Activated naive CD4-positive, alpha-beta T cell treated with anti-CD3 and anti-CD28 coated beads for 36 hours (primary cell): Measurements from ENCODE around the gene MS4A2. TPM values are rescaled to one million over a fixed set of nuclear protein-coding genes. Genes with fewer than 3 reads are reported as not detected.
"Not testable (repeated sequence)": the region's sequence is repeated elsewhere in the genome, so short reads cannot be mapped to it uniquely, and the experiment has no call there.

Experiments
- CTCF ChIA-PET: fragments of 350-600 bp; sonication (Branson Sonifier 250); formaldehyde crosslinking; loops from one replicate; lab custom pipeline; 2021; ENCODE audit warnings: antibody characterized with exemption; lab: Charles Lee
- DNase-seq: peaks from one replicate; pipeline ENCODE4 v3.0.0-alpha.2; 2020
- H3K27ac Mint-ChIP-seq: one replicate; pipeline ENCODE4 v1.8.0; 2021; ENCODE audit warnings: mild to moderate bottlenecking, mixed read lengths
- H3K27me3 Mint-ChIP-seq: one replicate; pipeline ENCODE4 v1.8.0; 2021; ENCODE audit warnings: low read depth, mixed read lengths
- H3K36me3 Mint-ChIP-seq: one replicate; pipeline ENCODE4 v1.8.0; 2021; ENCODE audit warnings: low read depth, mixed read lengths
- H3K4me1 Mint-ChIP-seq: one replicate; pipeline ENCODE4 v1.8.0; 2021; ENCODE audit warnings: low read depth, mixed read lengths
- H3K4me3 Mint-ChIP-seq: one replicate; pipeline ENCODE4 v1.8.0; 2021; ENCODE audit warnings: mild to moderate bottlenecking, moderate library complexity, mixed read lengths
- H3K9me3 Mint-ChIP-seq: one replicate; pipeline ENCODE4 v1.8.0; 2021; ENCODE audit warnings: mixed read lengths
- intact Hi-C: fragments of 100-400 bp; cut with micrococcal nuclease; formaldehyde crosslinking; loops from one replicate; pipeline ENCODE4 v1.15.1; 2023
- total RNA-seq, 2 experiments: library from RNA; stranded (reverse); gene quantifications; one replicate each; pipeline ENCODE4 v1.2.3, GENCODE V29; 2021

The MS4A2 gene
- total RNA-seq, 2 experiments from 2014 or later = not detected

- H3K27me3 Mint-ChIP-seq, DNase-seq, H3K4me3 Mint-ChIP-seq, intact Hi-C loops, H3K27ac Mint-ChIP-seq, H3K36me3 Mint-ChIP-seq, H3K9me3 Mint-ChIP-seq, H3K4me1 Mint-ChIP-seq, CTCF ChIA-PET: not testable (repeated sequence)
These were observed 20.2 kb downstream of the MS4A2 start for GRCh38 chr11:60108631-60109030.

DNA sequence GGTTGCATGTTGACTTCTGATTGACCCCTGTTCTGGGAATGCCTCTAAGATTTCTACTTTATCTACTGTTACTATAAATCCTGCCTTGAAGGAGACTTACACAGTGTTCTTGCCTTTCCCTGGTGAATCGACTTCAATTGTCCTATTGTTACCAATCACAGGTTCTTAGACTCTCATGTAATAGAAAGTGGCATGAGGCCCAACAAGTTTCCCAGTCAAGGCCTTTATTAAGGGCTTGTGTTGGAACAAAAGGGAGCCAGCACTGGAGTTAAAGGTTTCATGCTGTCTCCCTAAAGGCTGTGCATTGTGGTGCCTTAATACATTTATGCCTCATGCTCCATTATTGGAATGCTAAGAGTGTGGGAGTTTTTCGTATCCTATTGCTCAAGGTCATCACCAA lies 23.3 kb downstream of the MS4A2 start:
- Mint-ChIP-seq H3K27ac (no peak overlapping the region), H3K9me3 (no peaks in the 10 kb centered on the region), H3K4me1 (no peaks in the 10 kb centered on the region), H3K27me3 (peaks cover 3% of the 10 kb centered on the region), H3K4me3 (no peak overlapping the region), H3K36me3 (no peaks in the 10 kb centered on the region)
- CTCF ChIA-PET = no interaction called here
- DNase-seq = no peak
- intact Hi-C loops = no loop called here

DNA sequence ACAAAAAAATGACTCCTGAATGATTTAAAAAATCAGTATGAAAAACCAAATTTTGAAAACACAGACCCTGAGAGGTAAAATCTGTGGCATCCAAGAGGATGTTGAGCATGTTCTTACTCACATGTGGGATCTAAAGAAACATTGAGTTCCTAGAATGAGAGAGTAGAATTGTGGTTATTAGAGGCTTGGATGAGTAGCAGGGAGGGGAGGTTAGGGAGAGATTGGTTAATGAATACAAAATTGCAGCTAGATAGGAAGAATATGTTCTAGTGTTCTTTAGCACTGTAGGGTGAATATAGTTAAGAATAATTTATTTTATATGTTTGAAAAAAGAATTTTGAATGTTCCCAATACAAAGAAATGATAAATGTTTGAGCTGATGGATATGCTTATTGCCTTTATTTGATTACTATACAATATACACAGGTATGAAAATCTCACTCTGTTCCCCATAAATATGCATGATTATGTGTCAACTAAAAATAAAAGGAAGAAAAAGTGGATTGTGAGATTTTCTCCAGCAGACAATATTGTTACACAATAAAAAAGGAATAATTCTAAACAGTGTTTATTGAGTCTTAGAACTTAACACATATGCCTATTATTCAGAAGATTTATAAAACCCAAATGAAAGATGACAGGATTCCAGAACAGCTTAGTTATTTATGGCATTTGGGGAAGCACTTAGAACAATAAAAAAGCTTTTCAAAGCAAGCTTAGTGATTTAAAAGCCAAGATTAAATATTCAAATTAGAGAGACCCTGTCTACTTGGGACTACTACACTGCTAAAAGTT lies 28.7 kb downstream of the MS4A2 start:
- intact Hi-C loops = no loop called here
- H3K9me3 Mint-ChIP-seq = no peaks in the 10 kb centered on the region
- CTCF ChIA-PET = no interaction called here
- no peaks in the 10 kb centered on the region for H3K4me1 Mint-ChIP-seq
- DNase-seq = no peak
- peaks cover 5% of the 10 kb centered on the region for H3K27me3 Mint-ChIP-seq
- no peaks in the 10 kb centered on the region for H3K36me3 Mint-ChIP-seq
- H3K4me3 Mint-ChIP-seq = no peak overlapping the region
- no peak overlapping the region for H3K27ac Mint-ChIP-seq

- Mint-ChIP-seq H3K4me3 (no peak overlapping the region), H3K27me3 (peaks cover 10% of the 10 kb centered on the region), H3K4me1 (no peaks in the 10 kb centered on the region), H3K9me3 (no peaks in the 10 kb centered on the region), H3K27ac (no peak overlapping the region), H3K36me3 (no peaks in the 10 kb centered on the region)
- DNase-seq = no peak
- intact Hi-C loops = no loop called here
- CTCF ChIA-PET = interaction anchor here (1.2 kb wide), 1 partner anchor 147 kb away, joined by 3 read pairs; no protein-coding TSS in a partner anchor
These were observed 29.9 kb downstream of the MS4A2 start for GRCh38 chr11:60118338-60118737.

DNA sequence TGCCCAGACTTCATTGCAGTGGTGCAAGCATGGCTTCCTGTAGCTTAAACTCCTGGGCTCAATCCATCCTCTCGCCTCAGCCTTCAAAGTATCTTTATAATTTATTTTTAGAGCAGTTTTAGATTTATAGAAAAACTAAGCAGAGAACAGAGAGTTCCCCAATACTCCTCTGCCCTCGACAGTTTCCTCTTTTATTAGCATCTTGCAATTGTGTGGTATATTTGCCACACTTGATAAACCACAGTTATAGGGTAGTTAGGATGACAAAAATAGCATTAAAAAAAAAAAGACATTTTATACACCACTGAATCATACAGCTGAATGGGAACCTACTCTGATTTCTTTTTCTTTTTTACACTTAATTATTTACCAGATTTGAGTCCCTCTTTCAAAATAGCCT lies 31.2 kb downstream of the MS4A2 start:
- no peak for DNase-seq
- H3K4me3 Mint-ChIP-seq = no peak overlapping the region
- H3K27ac Mint-ChIP-seq = no peak overlapping the region
- CTCF ChIA-PET = interaction anchor here (0.6 to 1.2 kb wide), 2 partner anchors 29 to 146 kb away, joined by 3 read pairs; no protein-coding TSS in a partner anchor
- H3K27me3 Mint-ChIP-seq = peaks cover 10% of the 10 kb centered on the region
- no peaks in the 10 kb centered on the region for H3K9me3 Mint-ChIP-seq
- H3K36me3 Mint-ChIP-seq = no peaks in the 10 kb centered on the region
- intact Hi-C loops = no loop called here
- no peaks in the 10 kb centered on the region for H3K4me1 Mint-ChIP-seq

DNA sequence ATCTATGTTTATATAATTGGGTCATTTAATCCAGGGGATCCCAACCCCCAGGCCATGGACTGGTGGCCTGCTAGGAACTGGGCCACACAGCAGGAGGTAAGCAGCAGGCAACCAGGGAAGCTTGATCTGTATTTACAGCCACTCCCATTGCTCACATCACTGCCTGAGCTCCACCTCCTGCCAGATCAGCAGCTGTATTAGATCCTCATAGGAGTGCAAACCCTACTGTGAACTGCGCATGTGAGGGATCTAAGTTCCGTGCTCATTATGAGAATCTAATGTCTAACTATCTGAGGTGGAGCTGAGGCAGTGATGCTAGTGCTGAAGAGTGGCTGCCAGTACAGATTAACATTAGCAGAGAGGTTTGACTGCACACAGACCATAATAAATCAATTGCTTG lies 32.8 kb downstream of the MS4A2 start:
- Mint-ChIP-seq H3K27me3 (peaks cover 9% of the 10 kb centered on the region), H3K27ac (no peak overlapping the region), H3K36me3 (no peaks in the 10 kb centered on the region), H3K4me3 (no peak overlapping the region), H3K4me1 (no peaks in the 10 kb centered on the region), H3K9me3 (no peaks in the 10 kb centered on the region)
- intact Hi-C loops = no loop called here
- no peak for DNase-seq
- CTCF ChIA-PET = no interaction called here

DNA sequence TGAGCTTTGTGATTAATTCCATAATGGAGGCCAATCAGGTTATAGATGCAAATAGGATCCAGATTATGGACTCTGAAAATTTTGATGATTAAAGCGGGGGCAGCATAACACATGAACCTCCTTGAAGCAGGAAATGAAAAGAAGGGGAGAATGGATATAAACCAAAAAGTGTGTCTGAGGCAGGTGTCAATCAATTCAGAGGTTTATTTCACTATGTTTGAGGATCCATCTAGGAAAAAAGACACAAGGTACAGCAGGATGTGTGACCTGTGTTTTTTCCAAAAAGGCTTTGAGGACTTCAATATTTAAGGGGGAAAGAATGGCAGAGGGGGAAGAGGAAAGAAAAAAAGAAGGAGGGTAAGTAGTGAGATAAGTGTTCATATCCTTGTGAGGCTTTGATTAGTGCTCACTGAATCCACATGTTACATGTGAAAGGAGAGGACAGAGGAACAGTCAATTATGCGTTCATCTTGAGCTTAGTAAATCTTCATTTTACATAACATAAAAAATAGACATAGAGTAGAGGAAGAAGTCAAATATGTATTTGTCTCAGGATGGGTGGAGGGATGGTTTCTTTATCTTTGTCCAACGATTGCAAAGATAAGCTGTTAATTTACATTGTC lies 34.1 kb downstream of the MS4A2 start:
- intact Hi-C loops = no loop called here
- no peak overlapping the region for H3K27ac Mint-ChIP-seq
- H3K4me3 Mint-ChIP-seq = no peak overlapping the region
- DNase-seq = no peak
- no peaks in the 10 kb centered on the region for H3K36me3 Mint-ChIP-seq
- no peaks in the 10 kb centered on the region for H3K9me3 Mint-ChIP-seq
- CTCF ChIA-PET = interaction anchor here (0.6 to 0.7 kb wide), 2 partner anchors 7 to 131 kb away, joined by 3 to 5 read pairs; no protein-coding TSS in a partner anchor
- peaks cover 7% of the 10 kb centered on the region for H3K27me3 Mint-ChIP-seq
- no peaks in the 10 kb centered on the region for H3K4me1 Mint-ChIP-seq

DNA sequence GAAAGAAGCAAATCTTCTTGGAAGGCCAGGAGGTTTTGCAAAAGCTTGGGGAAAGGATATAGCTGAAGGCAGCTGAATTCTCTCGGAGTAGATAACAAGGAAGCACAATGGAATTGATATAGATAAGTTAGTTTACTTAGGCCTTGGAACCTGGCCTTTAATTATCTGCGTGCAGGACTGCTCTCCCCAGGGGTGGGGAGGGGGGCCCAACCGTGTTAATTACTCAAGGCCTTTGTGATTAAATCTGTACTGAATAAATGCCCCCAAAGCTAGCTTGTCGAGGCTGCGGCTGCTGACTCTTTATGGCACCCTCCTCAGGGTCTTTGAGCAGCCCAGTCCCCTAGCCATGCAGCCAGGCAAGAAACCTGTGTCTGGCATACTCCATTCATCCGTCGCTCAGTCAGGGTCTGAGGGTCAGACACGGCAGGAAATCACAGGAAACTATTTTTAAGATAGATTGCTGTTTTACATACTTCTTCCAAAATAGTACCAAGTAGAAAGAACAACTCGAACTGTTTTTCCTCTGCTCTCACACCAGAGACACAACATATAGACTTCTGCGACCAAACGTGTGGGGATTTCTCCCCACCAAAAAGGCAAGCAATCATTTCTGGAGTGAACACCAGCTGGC lies 36.5 kb downstream of the MS4A2 start:
- intact Hi-C loops = no loop called here
- CTCF ChIA-PET = no interaction called here
- no peak overlapping the region for H3K4me3 Mint-ChIP-seq
- no peaks in the 10 kb centered on the region for H3K4me1 Mint-ChIP-seq
- no peak for DNase-seq
- no peak overlapping the region for H3K27ac Mint-ChIP-seq
- peaks cover 6% of the 10 kb centered on the region for H3K27me3 Mint-ChIP-seq
- no peaks in the 10 kb centered on the region for H3K36me3 Mint-ChIP-seq
- no peaks in the 10 kb centered on the region for H3K9me3 Mint-ChIP-seq

DNA sequence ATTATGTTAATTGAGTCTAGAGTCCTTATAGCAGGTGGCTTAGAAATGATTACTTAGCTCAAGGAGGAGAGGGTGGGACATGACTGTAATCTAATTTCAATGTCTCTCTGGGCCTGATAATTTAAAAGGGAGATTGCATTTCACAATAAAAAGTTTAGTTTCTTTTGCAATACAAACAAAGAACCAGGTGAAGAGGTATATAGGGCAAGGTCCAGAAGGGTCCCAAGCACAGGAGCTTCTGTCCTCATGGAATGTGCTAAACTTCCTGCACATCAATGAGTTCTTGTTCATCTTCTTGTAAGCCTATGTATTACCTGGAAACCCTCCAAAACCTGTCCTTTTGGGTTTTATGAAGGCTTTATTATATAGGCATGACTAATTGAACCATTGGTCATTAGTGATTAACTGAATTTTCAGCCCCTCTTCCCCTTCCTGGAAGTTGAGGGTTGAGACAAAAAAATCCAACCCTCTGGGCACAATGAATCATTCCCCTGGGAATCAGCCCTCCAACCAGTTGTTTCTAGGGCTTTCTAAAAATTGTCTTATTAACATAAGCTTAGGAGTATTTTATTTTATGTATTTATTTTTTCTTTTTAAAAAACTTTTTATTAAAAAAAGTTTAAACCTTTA lies 37.6 kb downstream of the MS4A2 start:
- intact Hi-C loops = no loop called here

GRCh38 chr11:60127311-60127811 lies 38.9 kb downstream of the MS4A2 start:
- Mint-ChIP-seq H3K36me3 (no peaks in the 10 kb centered on the region), H3K4me1 (no peaks in the 10 kb centered on the region), H3K9me3 (no peaks in the 10 kb centered on the region), H3K27me3 (peaks cover 4% of the 10 kb centered on the region), H3K4me3 (no peak overlapping the region), H3K27ac (no peak overlapping the region)
- intact Hi-C loops = no loop called here
- CTCF ChIA-PET = no interaction called here
- DNase-seq = no peak

More for the DNA sequence above, 37.6 kb downstream of the MS4A2 start:
- Mint-ChIP-seq H3K9me3 (no peaks in the 10 kb centered on the region), H3K4me1 (no peaks in the 10 kb centered on the region), H3K4me3 (no peak overlapping the region), H3K27ac (no peak overlapping the region), H3K36me3 (no peaks in the 10 kb centered on the region), H3K27me3 (peaks cover 6% of the 10 kb centered on the region)
- CTCF ChIA-PET = no interaction called here
- no peak for DNase-seq

GRCh38 chr11:60128376-60128775 lies 39.9 kb downstream of the MS4A2 start:
- CTCF ChIA-PET = no interaction called here
- no peaks in the 10 kb centered on the region for H3K4me1 Mint-ChIP-seq
- no peaks in the 10 kb centered on the region for H3K36me3 Mint-ChIP-seq
- H3K27me3 Mint-ChIP-seq = peaks cover 3% of the 10 kb centered on the region
- H3K4me3 Mint-ChIP-seq = no peak overlapping the region
- DNase-seq = no peak
- H3K9me3 Mint-ChIP-seq = peaks cover 2% of the 10 kb centered on the region
- no peak overlapping the region for H3K27ac Mint-ChIP-seq
- intact Hi-C loops = no loop called here

- H3K36me3 Mint-ChIP-seq, H3K27ac Mint-ChIP-seq, DNase-seq, H3K9me3 Mint-ChIP-seq, H3K27me3 Mint-ChIP-seq, H3K4me1 Mint-ChIP-seq, intact Hi-C loops, H3K4me3 Mint-ChIP-seq, CTCF ChIA-PET: not testable (repeated sequence)
These were observed 40.4 kb downstream of the MS4A2 start for GRCh38 chr11:60128866-60129265.
